HEK293T (cell line): ENCODE results near the gene FGFBP3.
A peak's percentile ranks its signal among the peaks of the same experiment; 100 is the strongest.
"Not testable (repeated sequence)": the region's sequence is repeated elsewhere in the genome, so short reads cannot be mapped to it uniquely, and the experiment has no call there.

Source experiments
- CTCF ChIA-PET: fragments of 350-600 bp; formaldehyde crosslinking; extraction: SDS; loops from one replicate; lab custom pipeline; 2021; ENCODE audit warnings: antibody characterized with exemption, inconsistent platforms; lab: Yijun Ruan, JAX
- POLR2A ChIA-PET: fragments of 350-600 bp; formaldehyde crosslinking; extraction: SDS; loops from one replicate; lab custom pipeline; 2020; ENCODE audit warnings: antibody characterized with exemption, inconsistent platforms; lab: Yijun Ruan, JAX
- DNase-seq: peaks from one replicate; pipeline ENCODE4 v3.0.0; 2012; ENCODE audit warnings: mixed read lengths; ENCODE audit errors: extremely low spot score
- ARNT ChIP-seq: fragments of 450-650 bp; IDR thresholded peaks from 2 replicates; pipeline ENCODE4 v1.6.1; 2017; ENCODE audit warnings: mild to moderate bottlenecking
- BHLHE40 ChIP-seq: fragments of 450-650 bp; IDR thresholded peaks from 2 replicates; pipeline ENCODE4 v1.6.1; 2016; ENCODE audit warnings: mild to moderate bottlenecking, moderate library complexity, borderline replicate concordance
- CTBP1 ChIP-seq: fragments of 450-650 bp; IDR thresholded peaks from 2 replicates; pipeline ENCODE4 v1.6.1; 2016; ENCODE audit warnings: borderline replicate concordance
- ELF4 ChIP-seq: fragments of 450-650 bp; IDR thresholded peaks from 2 replicates; pipeline ENCODE4 v1.6.1; 2017; ENCODE audit warnings: antibody characterized with exemption
- FOXA1 ChIP-seq: fragments of 450-650 bp; IDR thresholded peaks from 2 replicates; pipeline ENCODE4 v1.6.1; 2016; ENCODE audit warnings: mild to moderate bottlenecking
- FOXK2 ChIP-seq: fragments of 450-650 bp; IDR thresholded peaks from 2 replicates; pipeline ENCODE4 v1.6.1; 2016; ENCODE audit warnings: mild to moderate bottlenecking
- FOXM1 ChIP-seq: fragments of 450-650 bp; IDR thresholded peaks from 2 replicates; pipeline ENCODE4 v1.6.1; 2017; ENCODE audit warnings: mild to moderate bottlenecking, borderline replicate concordance
- HDGF ChIP-seq: fragments of 450-650 bp; IDR thresholded peaks from 2 replicates; pipeline ENCODE4 v1.6.1; 2017; ENCODE audit warnings: antibody characterized with exemption, borderline replicate concordance
- L3MBTL2 ChIP-seq: fragments of 450-650 bp; conservative IDR thresholded peaks from 2 replicates; pipeline ENCODE4 v1.6.1; 2016; ENCODE audit warnings: mild to moderate bottlenecking
- LEF1 ChIP-seq: fragments of 450-650 bp; IDR thresholded peaks from 2 replicates; pipeline ENCODE4 v1.6.1; 2017; ENCODE audit warnings: mild to moderate bottlenecking, borderline replicate concordance
- NFRKB ChIP-seq: fragments of 450-650 bp; IDR thresholded peaks from 2 replicates; pipeline ENCODE4 v1.6.1; 2016; ENCODE audit warnings: mild to moderate bottlenecking, moderate library complexity
- PKNOX1 ChIP-seq: fragments of 450-650 bp; IDR thresholded peaks from 2 replicates; pipeline ENCODE4 v1.6.1; 2016
- SP1 ChIP-seq: fragments of 450-650 bp; IDR thresholded peaks from 2 replicates; pipeline ENCODE4 v1.6.1; 2017
- SUZ12 ChIP-seq: fragments of 450-650 bp; IDR thresholded peaks from 2 replicates; pipeline ENCODE4 v1.6.1; 2016; ENCODE audit warnings: mild to moderate bottlenecking
- ZNF384 ChIP-seq: fragments of 450-650 bp; IDR thresholded peaks from 2 replicates; pipeline ENCODE4 v1.6.1; 2016

Gene FGFBP3

GRCh38 chr10:91896212-91896756 lies 13.0 kb downstream of the FGFBP3 start:
- ChIA-PET POLR2A (interaction anchor here (1.3 kb wide), 1 partner anchor 11 kb away, joined by 4 read pairs; no protein-coding TSS in a partner anchor), CTCF (interaction anchor here (0.8 kb wide), 1 partner anchor 16 kb away, joined by 3 read pairs; no protein-coding TSS in a partner anchor)
- no peak for TF ChIP-seq FOXK2
- DNase-seq: no peak

- POLR2A ChIA-PET, CTCF ChIA-PET, DNase-seq: not testable (repeated sequence)
These were observed 15.0 kb downstream of the FGFBP3 start for GRCh38 chr10:91894261-91894685.

GRCh38 chr10:91893051-91893450 lies 16.2 kb downstream of the FGFBP3 start:
- ChIA-PET POLR2A (no interaction called here), CTCF (no interaction called here)
- TF ChIP-seq ARNT (no peak), FOXK2 (no peak), BHLHE40 (no peak), FOXA1 (no peak), ZNF384 (0 out of 2 replicates have a peak, but pooled peaks have one; percentile 8)
- DNase-seq: no peak

GRCh38 chr10:91891125-91892001 lies 17.9 kb downstream of the FGFBP3 start:
- ChIA-PET CTCF (no interaction called here), POLR2A (interaction anchor here (0.7 kb wide), 1 partner anchor 11 kb away, joined by 3 read pairs; no protein-coding TSS in a partner anchor)
- no peak for TF ChIP-seq L3MBTL2
- TF ChIP-seq ARNT: no peak
- TF ChIP-seq FOXK2: no peak
- no peak for TF ChIP-seq LEF1
- TF ChIP-seq SP1: no peak
- no peak for TF ChIP-seq BHLHE40
- TF ChIP-seq ZNF384: no peak
- TF ChIP-seq FOXA1: no peak
- DNase-seq: no peak

GRCh38 chr10:91887272-91888076 lies 21.8 kb downstream of the FGFBP3 start:
- CTCF ChIA-PET: no interaction called here
- DNase-seq: peak; percentile 63
- POLR2A ChIA-PET: interaction anchor here (0.9 to 1.6 kb wide), 10 partner anchors 9 to 970 kb away, joined by 3 to 15 read pairs (median 4); partner anchors contain the start of genes BTAF1 and TNKS2
- TF ChIP-seq L3MBTL2 (peak; percentile 90), HDGF (no peak), LEF1 (peak; percentile 37; the same call in 1 of the 2 replicates), CTBP1 (0 out of 2 replicates have a peak, but pooled peaks have one; percentile 19)

- ChIA-PET CTCF (no interaction called here), POLR2A (interaction anchor here (0.9 to 1.6 kb wide), 10 partner anchors 8 to 969 kb away, joined by 3 to 15 read pairs (median 4); partner anchors contain the start of genes BTAF1 and TNKS2)
- no peak for DNase-seq
- no peak for TF ChIP-seq NFRKB
- no peak for TF ChIP-seq CTBP1
- no peak for TF ChIP-seq ZNF384
- TF ChIP-seq FOXK2: no peak
- no peak for TF ChIP-seq SP1
- TF ChIP-seq HDGF: 0 out of 2 replicates have a peak, but pooled peaks have one; percentile 72
- no peak for TF ChIP-seq PKNOX1
These were observed 22.4 kb downstream of the FGFBP3 start for GRCh38 chr10:91886954-91887271.

GRCh38 chr10:91885362-91886079 lies 23.8 kb downstream of the FGFBP3 start:
- TF ChIP-seq FOXM1 (no peak), ZNF384 (no peak), NFRKB (no peak), HDGF (no peak), ELF4 (no peak), LEF1 (no peak), L3MBTL2 (no peak), SUZ12 (no peak)
- POLR2A ChIA-PET: interaction anchor here (3.2 kb wide), 1 partner anchor 38 kb away, joined by 15 read pairs; the partner anchor contains the start of gene BTAF1
- no peak for DNase-seq
- CTCF ChIA-PET: no interaction called here
